ENCODE data around the gene TIMP2. TPM values are rescaled to one million over a fixed set of nuclear protein-coding genes. Genes with fewer than 3 reads are reported as not detected.

The TIMP2 gene
- total and polyA plus RNA-seq, 2 of the 13 experiments (the other 11 are each of a cell fraction or from before 2014, with no cell fraction given) = 3.8 to 8.5 TPM

DNA sequence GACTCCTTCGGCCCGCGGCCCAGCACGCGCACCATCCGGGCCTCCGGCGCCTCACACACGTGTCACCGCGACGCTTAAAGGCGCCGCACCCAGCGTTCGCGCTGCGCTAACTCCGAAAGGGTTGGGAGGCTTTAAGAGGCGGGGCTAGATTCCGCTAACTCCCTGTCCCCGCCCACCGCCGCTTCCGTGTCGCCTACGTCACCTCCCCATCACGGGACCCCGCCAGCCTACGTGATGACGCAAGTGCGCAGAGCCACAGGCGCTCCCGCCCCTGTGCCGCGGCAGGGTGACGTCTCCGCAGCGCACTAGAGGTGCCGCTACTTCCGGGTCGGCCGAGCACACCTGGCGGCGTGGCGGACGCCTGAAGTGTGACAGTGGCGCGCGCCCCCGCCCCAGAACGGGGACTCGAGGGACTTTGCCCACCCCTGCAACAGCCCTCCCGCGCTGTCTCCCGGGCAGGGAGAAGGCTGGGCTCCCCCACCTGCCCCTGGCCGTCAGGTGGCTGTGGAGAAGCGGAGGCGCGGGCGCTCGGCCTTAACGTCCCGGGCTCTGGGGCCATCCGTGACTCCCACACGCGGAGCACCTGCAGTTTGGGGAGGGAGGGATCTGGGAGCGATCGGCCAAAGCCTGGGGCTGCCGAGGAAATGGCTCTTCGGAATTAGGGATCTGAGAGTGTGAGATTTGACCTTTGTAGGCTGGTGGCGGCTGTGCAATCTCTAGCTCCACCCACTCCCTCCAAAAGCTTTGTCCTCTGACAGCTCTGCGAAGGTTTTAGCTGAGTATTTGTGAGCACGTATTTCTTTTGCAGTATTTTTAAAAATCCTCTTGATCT, 84.2 kb downstream of the TIMP2 start, which contains the start of gene USP36 (continued):
- TF ChIP-seq SMC3 (IDR thresholded peaks at IDR 0.05; ENCODE audit: low read length) = no peak; the same call in 1 of the 2 replicates
- TF ChIP-seq RELA (CRISPR knock-in tag; IDR thresholded peaks at IDR 0.05) = peak; percentile 37
- TF ChIP-seq ZNF557 (CRISPR knock-in tag; IDR thresholded peaks at IDR 0.05) = 0 out of 2 replicates have a peak, but pooled peaks have one; percentile 28
- no peak for TF ChIP-seq MAFF (IDR thresholded peaks at IDR 0.05; ENCODE audit: low read depth, low read length)
- no peak for TF ChIP-seq ZNF382 (CRISPR knock-in tag; IDR thresholded peaks at IDR 0.05; ENCODE audit: borderline replicate concordance)
- TF ChIP-seq ZBTB38 (CRISPR knock-in tag; IDR thresholded peaks at IDR 0.05) = peak; percentile 90; the same call in 1 of the 2 replicates
- no peak for TF ChIP-seq KDM1A (CRISPR knock-in tag; IDR thresholded peaks at IDR 0.05)
- peak; percentile 85; the same call in 1 of the 2 replicates for TF ChIP-seq GLI4 (CRISPR knock-in tag; IDR thresholded peaks at IDR 0.05; ENCODE audit: borderline replicate concordance)
- TF ChIP-seq SP140L (CRISPR knock-in tag; IDR thresholded peaks at IDR 0.05; ENCODE audit: borderline replicate concordance) = peak; percentile 55; the same call in 1 of the 2 replicates
- TF ChIP-seq NONO (IDR thresholded peaks at IDR 0.05) = no peak
- TF ChIP-seq NONO (CRISPR knock-in tag; conservative IDR thresholded peaks at IDR 0.05) = peak; percentile 99
- TF ChIP-seq XBP1 (CRISPR knock-in tag; IDR thresholded peaks at IDR 0.05) = no peak; the same call in 1 of the 2 replicates
- TF ChIP-seq MIER3 (CRISPR knock-in tag; IDR thresholded peaks at IDR 0.05; ENCODE audit: borderline replicate concordance) = peak; percentile 94
- peak; percentile 81 for TF ChIP-seq ZNF263 (CRISPR knock-in tag; IDR thresholded peaks at IDR 0.05)
- peak; percentile 88; the same call in 1 of the 2 replicates for TF ChIP-seq FOXK1 (CRISPR knock-in tag; IDR thresholded peaks at IDR 0.05; ENCODE audit: borderline replicate concordance, low read depth)
- peak; percentile 98 for TF ChIP-seq ATF1 (CRISPR knock-in tag; IDR thresholded peaks at IDR 0.05)
- TF ChIP-seq, protein P1, sequence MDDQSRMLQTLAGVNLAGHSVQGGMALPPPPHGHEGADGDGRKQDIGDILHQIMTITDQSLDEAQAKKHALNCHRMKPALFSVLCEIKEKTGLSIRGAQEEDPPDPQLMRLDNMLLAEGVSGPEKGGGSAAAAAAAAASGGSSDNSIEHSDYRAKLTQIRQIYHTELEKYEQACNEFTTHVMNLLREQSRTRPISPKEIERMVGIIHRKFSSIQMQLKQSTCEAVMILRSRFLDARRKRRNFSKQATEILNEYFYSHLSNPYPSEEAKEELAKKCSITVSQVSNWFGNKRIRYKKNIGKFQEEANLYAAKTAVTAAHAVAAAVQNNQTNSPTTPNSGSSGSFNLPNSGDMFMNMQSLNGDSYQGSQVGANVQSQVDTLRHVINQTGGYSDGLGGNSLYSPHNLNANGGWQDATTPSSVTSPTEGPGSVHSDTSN (CRISPR knock-in tag; IDR thresholded peaks at IDR 0.05; ENCODE audit: borderline replicate concordance) = no peak
- TF ChIP-seq ZNF143 (CRISPR knock-in tag; IDR thresholded peaks at IDR 0.05) = no peak
- TF ChIP-seq IRX3 (CRISPR knock-in tag; IDR thresholded peaks at IDR 0.05; ENCODE audit: borderline replicate concordance, low read depth) = peak; percentile 93
- TF ChIP-seq, protein P2, sequence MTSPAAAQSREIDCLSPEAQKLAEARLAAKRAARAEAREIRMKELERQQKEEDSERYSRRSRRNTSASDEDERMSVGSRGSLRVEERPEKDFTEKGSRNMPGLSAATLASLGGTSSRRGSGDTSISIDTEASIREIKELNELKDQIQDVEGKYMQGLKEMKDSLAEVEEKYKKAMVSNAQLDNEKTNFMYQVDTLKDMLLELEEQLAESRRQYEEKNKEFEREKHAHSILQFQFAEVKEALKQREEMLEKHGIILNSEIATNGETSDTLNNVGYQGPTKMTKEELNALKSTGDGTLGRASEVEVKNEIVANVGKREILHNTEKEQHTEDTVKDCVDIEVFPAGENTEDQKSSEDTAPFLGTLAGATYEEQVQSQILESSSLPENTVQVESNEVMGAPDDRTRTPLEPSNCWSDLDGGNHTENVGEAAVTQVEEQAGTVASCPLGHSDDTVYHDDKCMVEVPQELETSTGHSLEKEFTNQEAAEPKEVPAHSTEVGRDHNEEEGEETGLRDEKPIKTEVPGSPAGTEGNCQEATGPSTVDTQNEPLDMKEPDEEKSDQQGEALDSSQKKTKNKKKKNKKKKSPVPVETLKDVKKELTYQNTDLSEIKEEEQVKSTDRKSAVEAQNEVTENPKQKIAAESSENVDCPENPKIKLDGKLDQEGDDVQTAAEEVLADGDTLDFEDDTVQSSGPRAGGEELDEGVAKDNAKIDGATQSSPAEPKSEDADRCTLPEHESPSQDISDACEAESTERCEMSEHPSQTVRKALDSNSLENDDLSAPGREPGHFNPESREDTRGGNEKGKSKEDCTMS (CRISPR knock-in tag; conservative IDR thresholded peaks at IDR 0.05) = peak; percentile 73; the same call in 1 of the 2 replicates
- TF ChIP-seq NCOA5 (CRISPR knock-in tag; IDR thresholded peaks at IDR 0.05) = no peak
- peak; percentile 95; the same call in 1 of the 2 replicates for TF ChIP-seq MYNN (CRISPR knock-in tag; IDR thresholded peaks at IDR 0.05; ENCODE audit: low read depth)
- TF ChIP-seq DNMT1 (CRISPR knock-in tag; IDR thresholded peaks at IDR 0.05) = peak; percentile 53
- TF ChIP-seq IKZF1 (IDR thresholded peaks at IDR 0.05) = no peak
- no peak for TF ChIP-seq ADNP (CRISPR knock-in tag; IDR thresholded peaks at IDR 0.05)
- TF ChIP-seq ZNF33A (CRISPR knock-in tag; IDR thresholded peaks at IDR 0.05; ENCODE audit: borderline replicate concordance) = peak; percentile 85; the same call in 1 of the 2 replicates
- TF ChIP-seq CTCF (CRISPR knock-in tag; IDR thresholded peaks at IDR 0.05) = peak; percentile 55
